Measurements from ENCODE around the gene CCNA1. TPM values are rescaled to one million over a fixed set of nuclear protein-coding genes. Genes with fewer than 3 reads are reported as not detected.

CCNA1 gene
- polyA plus RNA-seq, 1 donor, result 0.54 TPM

DNA sequence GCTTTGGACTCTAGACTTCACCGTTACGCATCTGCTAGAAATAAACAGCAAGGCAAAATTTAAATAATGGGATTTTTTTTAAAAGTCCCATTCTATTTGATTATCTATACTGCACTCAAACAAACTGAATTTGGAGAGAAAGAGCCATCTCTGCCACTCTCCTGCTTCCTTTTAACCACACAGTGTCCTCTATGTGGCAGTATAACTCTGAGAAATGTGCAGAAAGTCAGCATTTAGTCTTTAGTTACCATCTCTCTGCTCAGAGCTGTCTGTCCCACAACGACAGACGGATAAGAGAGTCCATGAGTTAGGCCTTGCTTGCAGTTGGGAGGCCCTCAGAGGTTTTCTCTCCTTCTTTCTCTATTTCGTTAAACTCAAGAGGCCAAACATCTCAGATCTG lies 21.2 kb downstream of the CCNA1 start:
- no peak for DNase-seq (ENCODE audit: low read depth)

- no peak for DNase-seq (ENCODE audit: low read depth)
Measured at GRCh38 chr13:36454121-36454520, 21.8 kb downstream of the CCNA1 start.

GRCh38 chr13:36454987-36455386 lies 22.7 kb downstream of the CCNA1 start:
- DNase-seq (ENCODE audit: low read depth), result no peak

GRCh38 chr13:36456577-36456976 lies 24.3 kb downstream of the CCNA1 start:
- no peak for DNase-seq (ENCODE audit: low read depth)

DNA sequence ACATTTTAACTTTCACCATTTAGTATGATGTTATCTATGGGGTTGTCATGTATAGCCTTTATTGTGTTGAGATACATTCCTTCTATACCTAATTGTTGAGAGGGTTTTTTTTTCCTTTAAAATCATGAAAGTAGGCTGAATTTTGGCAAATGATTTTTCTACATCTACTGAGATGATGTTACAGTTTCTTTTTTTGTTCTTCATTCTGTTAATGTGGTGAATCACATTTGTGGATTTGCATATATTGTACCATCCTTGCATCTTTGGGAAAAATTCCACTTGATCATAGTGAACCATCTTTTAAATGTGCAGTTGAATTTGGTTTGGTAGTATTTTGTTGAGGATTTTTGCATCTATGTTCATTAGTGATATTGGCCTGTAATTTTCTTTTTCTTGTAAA lies 29.2 kb downstream of the CCNA1 start:
- DNase-seq (ENCODE audit: low read depth), result no peak

DNA sequence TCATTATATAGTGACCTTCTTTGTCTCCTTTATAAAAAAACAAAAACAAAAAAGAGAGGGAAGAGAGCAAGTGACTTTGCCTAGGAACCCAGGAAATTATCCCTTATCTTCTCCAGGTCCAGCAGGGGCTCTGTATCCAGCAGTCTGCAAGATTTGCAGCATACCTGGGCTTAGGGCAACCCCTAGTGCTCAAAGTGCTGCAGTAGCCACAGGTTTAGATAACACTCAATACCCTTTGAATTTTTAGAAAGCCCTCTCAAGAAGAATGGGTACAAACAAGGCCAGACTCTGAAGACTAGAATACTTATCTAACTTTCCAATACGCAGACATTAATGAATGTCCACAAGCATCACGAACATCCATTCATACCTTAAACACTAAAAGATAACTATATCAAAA lies 43.2 kb downstream of the CCNA1 start:
- DNase-seq (ENCODE audit: low read depth), result no peak

- no peak for DNase-seq (ENCODE audit: low read depth)
Measured at GRCh38 chr13:36476661-36477060, 44.4 kb downstream of the CCNA1 start.

- DNase-seq (ENCODE audit: low read depth), result no peak
Measured at GRCh38 chr13:36480726-36481427, 48.6 kb downstream of the CCNA1 start.

DNA sequence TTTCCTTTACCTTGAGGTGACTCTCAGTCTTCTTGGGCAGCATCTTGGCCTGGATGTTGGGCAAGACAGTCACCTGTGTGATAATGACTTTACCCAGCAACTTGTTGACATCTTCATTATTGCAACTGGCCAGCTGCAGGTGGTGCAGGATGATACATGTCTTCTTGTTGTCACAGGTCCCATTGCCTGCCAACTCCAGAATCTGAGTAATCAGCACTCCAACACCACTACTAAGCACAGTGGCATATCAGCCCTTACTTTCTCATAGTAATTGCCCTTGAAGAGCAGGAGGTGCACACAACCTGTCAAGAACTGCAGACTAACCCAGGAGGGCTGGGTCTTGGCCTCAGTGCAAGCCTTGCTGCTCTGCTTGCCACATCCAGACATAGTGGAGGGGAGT lies 57.8 kb downstream of the CCNA1 start:
- no peak for DNase-seq (ENCODE audit: low read depth)

Other genes with a start within 250 kb of the CCNA1 start
- 2.5 TPM for gene SOHLH2, start 217.9 kb upstream of the CCNA1 start, polyA plus RNA-seq (ENCODE audit: insufficient read length)
- 2.6 TPM for gene CCDC169, start 134.7 kb upstream of the CCNA1 start, polyA plus RNA-seq (ENCODE audit: insufficient read length)
- gene SPART, start 86.1 kb upstream of the CCNA1 start, polyA plus RNA-seq (ENCODE audit: insufficient read length), result 62.0 TPM
- gene SERTM1, start 241.5 kb downstream of the CCNA1 start, polyA plus RNA-seq (ENCODE audit: insufficient read length), result 0.10 TPM